Measurements from ENCODE around the gene ARHGDIB. TPM values are rescaled to one million over a fixed set of nuclear protein-coding genes. Genes with fewer than 3 reads are reported as not detected.
A peak's percentile ranks its signal among the peaks of the same experiment; 100 is the strongest.

Gene ARHGDIB
- total RNA-seq, 1 donor from 2014 or later: 217 TPM

DNA sequence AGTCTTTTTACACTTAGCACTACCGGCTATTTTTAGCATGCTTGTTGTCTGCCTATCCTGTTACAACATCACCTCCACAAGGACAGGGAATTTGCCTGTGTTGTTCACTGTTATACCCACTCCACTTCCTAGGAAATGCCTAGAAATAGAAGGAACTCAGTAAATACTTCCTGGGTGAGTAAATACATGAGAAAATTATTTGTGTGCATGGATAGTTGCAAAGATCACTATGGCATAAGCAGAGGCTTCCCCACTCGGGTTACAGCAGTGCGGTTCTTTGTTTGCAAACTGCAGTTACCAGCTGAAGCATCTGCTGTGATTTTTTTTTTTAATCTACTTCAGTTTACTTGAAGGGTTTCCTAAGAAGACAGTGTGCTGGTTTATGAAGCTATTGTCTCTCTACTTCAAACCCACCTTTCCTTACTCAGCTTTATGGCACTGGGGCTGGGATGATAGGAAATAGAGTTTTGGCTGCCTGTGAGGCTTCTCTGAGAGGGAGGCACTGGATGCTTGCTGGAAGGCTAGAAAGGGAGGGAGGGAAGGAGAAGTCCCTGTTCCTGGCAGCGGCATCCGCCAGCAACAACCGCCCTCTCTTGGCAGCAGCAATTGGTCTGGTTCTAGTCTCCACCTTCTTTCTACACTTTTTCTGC, 40.5 kb upstream of the ARHGDIB start:
- TF ChIP-seq, protein P1, sequence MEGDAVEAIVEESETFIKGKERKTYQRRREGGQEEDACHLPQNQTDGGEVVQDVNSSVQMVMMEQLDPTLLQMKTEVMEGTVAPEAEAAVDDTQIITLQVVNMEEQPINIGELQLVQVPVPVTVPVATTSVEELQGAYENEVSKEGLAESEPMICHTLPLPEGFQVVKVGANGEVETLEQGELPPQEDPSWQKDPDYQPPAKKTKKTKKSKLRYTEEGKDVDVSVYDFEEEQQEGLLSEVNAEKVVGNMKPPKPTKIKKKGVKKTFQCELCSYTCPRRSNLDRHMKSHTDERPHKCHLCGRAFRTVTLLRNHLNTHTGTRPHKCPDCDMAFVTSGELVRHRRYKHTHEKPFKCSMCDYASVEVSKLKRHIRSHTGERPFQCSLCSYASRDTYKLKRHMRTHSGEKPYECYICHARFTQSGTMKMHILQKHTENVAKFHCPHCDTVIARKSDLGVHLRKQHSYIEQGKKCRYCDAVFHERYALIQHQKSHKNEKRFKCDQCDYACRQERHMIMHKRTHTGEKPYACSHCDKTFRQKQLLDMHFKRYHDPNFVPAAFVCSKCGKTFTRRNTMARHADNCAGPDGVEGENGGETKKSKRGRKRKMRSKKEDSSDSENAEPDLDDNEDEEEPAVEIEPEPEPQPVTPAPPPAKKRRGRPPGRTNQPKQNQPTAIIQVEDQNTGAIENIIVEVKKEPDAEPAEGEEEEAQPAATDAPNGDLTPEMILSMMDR (IDR thresholded peaks at IDR 0.05; ENCODE audit: unreplicated experiment): no peak

GRCh38 chr12:15000575-15000974, 39.2 kb upstream of the ARHGDIB start:
- Mint-ChIP-seq H3K36me3 (ENCODE audit: low read depth, unreplicated experiment) (no peaks in the 10 kb centered on the region), H3K27me3 (ENCODE audit: unreplicated experiment) (no peaks in the 10 kb centered on the region), H3K4me3 (ENCODE audit: unreplicated experiment) (no peak overlapping the region), H3K9me3 (ENCODE audit: unreplicated experiment) (no peaks in the 10 kb centered on the region), H3K27ac (ENCODE audit: unreplicated experiment) (no peak overlapping the region), H3K4me1 (ENCODE audit: unreplicated experiment) (peaks cover 14% of the 10 kb centered on the region)
- TF ChIP-seq, protein P1 (IDR thresholded peaks at IDR 0.05; ENCODE audit: unreplicated experiment): no peak
- DNase-seq (ENCODE audit: low spot score): no peak

More for the DNA sequence above, 40.5 kb upstream of the ARHGDIB start:
- peak overlapping the region; percentile 22 for H3K27ac Mint-ChIP-seq (ENCODE audit: unreplicated experiment)
- H3K27me3 Mint-ChIP-seq (ENCODE audit: unreplicated experiment): no peaks in the 10 kb centered on the region
- peak; percentile 13 for DNase-seq (ENCODE audit: low spot score)
- no peaks in the 10 kb centered on the region for H3K36me3 Mint-ChIP-seq (ENCODE audit: low read depth, unreplicated experiment)
- no peak overlapping the region for H3K4me3 Mint-ChIP-seq (ENCODE audit: unreplicated experiment)
- H3K9me3 Mint-ChIP-seq (ENCODE audit: unreplicated experiment): no peaks in the 10 kb centered on the region
- H3K4me1 Mint-ChIP-seq (ENCODE audit: unreplicated experiment): peaks cover 14% of the 10 kb centered on the region

DNA sequence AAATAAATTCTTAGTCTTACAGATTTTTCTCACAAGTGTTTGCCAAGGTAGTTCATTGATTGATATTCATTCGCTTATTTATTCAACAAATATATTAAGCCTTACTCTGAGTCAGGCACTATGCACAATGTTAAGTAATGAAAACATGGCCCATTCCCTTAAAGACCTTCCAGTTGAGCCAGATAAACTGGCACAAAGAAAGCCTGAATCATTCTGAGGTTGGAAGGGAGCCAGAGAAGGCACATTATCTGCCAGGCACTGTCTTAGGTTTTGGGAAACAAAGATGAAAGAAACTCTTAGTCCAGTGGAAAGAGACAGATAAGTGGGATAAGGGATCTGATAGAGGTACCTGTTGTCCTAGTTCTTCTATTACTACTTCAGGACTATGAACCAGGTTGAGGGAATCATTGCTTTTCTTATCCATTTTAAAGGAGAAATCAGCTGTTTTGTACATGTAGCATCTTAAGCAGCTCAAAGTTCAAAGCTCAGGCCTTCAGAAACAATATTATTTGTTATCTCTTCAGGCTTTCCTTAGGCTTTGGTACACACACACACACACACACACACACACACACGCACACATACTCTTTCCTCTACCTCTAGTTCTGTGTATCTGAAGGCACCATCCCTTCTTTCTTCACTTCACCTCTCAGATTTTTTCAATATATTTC, 38.4 kb upstream of the ARHGDIB start:
- Mint-ChIP-seq H3K4me3 (ENCODE audit: unreplicated experiment) (no peak overlapping the region), H3K27me3 (ENCODE audit: unreplicated experiment) (no peaks in the 10 kb centered on the region), H3K36me3 (ENCODE audit: low read depth, unreplicated experiment) (no peaks in the 10 kb centered on the region), H3K27ac (ENCODE audit: unreplicated experiment) (no peak overlapping the region), H3K4me1 (ENCODE audit: unreplicated experiment) (peaks cover 14% of the 10 kb centered on the region), H3K9me3 (ENCODE audit: unreplicated experiment) (no peaks in the 10 kb centered on the region)
- no peak for DNase-seq (ENCODE audit: low spot score)
- TF ChIP-seq, protein P1 (IDR thresholded peaks at IDR 0.05; ENCODE audit: unreplicated experiment): no peak

DNA sequence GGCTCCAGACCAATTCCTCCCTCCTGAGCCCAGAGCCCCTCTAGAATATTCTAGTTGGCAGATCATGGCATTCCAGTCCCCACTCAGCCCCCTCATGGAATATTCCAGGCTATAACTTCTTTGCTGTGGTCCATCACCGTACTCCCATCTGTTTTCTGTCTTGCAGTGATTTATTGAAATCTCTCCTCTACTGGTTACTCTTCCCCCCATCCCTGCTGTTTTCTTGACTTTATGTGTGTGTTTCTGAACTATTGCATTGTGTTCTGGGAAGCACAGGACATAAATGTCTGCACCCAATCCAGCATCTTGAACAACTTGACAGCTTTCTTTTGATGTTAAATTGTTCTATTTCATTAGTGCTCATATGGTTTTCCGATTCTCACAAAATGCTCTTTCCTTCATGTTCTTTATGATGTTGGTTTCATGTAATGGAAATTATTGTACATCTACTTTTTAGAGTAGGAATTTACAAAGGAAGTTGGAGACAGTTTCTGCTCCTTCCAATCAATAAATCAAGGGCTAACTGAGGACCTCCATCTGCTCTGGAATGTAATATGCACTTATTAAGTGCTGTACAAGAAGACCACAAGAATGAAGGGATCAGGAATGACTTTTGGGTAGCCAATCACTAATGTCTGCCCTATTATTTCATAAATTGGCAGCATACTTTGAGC, 37.8 kb upstream of the ARHGDIB start:
- no peak for DNase-seq (ENCODE audit: low spot score)
- TF ChIP-seq, protein P1 (IDR thresholded peaks at IDR 0.05; ENCODE audit: unreplicated experiment): no peak
- no peak overlapping the region for H3K4me3 Mint-ChIP-seq (ENCODE audit: unreplicated experiment)

GRCh38 chr12:14997998-14998397, 36.6 kb upstream of the ARHGDIB start:
- peaks cover 13% of the 10 kb centered on the region for H3K4me1 Mint-ChIP-seq (ENCODE audit: unreplicated experiment)
- no peaks in the 10 kb centered on the region for H3K27me3 Mint-ChIP-seq (ENCODE audit: unreplicated experiment)

More for the DNA sequence above, 37.8 kb upstream of the ARHGDIB start:
- Mint-ChIP-seq H3K36me3 (ENCODE audit: low read depth, unreplicated experiment) (no peaks in the 10 kb centered on the region), H3K9me3 (ENCODE audit: unreplicated experiment) (no peaks in the 10 kb centered on the region), H3K27me3 (ENCODE audit: unreplicated experiment) (no peaks in the 10 kb centered on the region), H3K27ac (ENCODE audit: unreplicated experiment) (no peak overlapping the region), H3K4me1 (ENCODE audit: unreplicated experiment) (peaks cover 14% of the 10 kb centered on the region)

More at GRCh38 chr12:14997998-14998397, 36.6 kb upstream of the ARHGDIB start:
- Mint-ChIP-seq H3K27ac (ENCODE audit: unreplicated experiment) (no peak overlapping the region), H3K4me3 (ENCODE audit: unreplicated experiment) (no peak overlapping the region), H3K36me3 (ENCODE audit: low read depth, unreplicated experiment) (no peaks in the 10 kb centered on the region), H3K9me3 (ENCODE audit: unreplicated experiment) (no peaks in the 10 kb centered on the region)
- no peak for DNase-seq (ENCODE audit: low spot score)
- TF ChIP-seq, protein P1 (IDR thresholded peaks at IDR 0.05; ENCODE audit: unreplicated experiment): no peak

Data from endothelial cell (in vitro differentiated cells).